Loucy (cell line): Measurements from ENCODE around the gene LPA.

ENCODE experiments used
- H2AFZ ChIP-seq: fragments of 200-600 bp; sonication (generic); 2 replicates; pipeline ENCODE4 v1.6.0; 2016; ENCODE audit warnings: antibody characterized with exemption, mild to moderate bottlenecking, low read length, moderate library complexity
- H3F3A ChIP-seq: fragments of 200-600 bp; 2 replicates; pipeline ENCODE4 v1.6.0; 2016; ENCODE audit warnings: antibody characterized with exemption, low read depth, mild to moderate bottlenecking
- H3K27me3 ChIP-seq: fragments of 200-600 bp; sonication (generic); 2 replicates; pipeline ENCODE4 v1.6.1; 2014; ENCODE audit warnings: low read length, mild to moderate bottlenecking; ENCODE audit not compliant: insufficient read depth, poor library complexity, severe bottlenecking
- H3K36me3 ChIP-seq: fragments of 200-600 bp; sonication (generic); 2 replicates; pipeline ENCODE4 v1.6.1; 2016; ENCODE audit warnings: low read length; ENCODE audit not compliant: insufficient read depth
- H3K4me1 ChIP-seq: fragments of 200-600 bp; sonication (generic); 2 replicates; pipeline ENCODE4 v1.5.1; 2014; ENCODE audit warnings: low read length, mild to moderate bottlenecking; ENCODE audit not compliant: insufficient read depth, poor library complexity, severe bottlenecking
- H3K4me2 ChIP-seq: fragments of 200-600 bp; sonication (generic); 2 replicates; pipeline ENCODE4 v1.6.0; 2014; ENCODE audit warnings: antibody characterized with exemption, low read length, low read depth, mild to moderate bottlenecking; ENCODE audit not compliant: poor library complexity, severe bottlenecking
- H3K4me3 ChIP-seq: fragments of 200-600 bp; sonication (generic); 2 replicates; pipeline ENCODE4 v1.5.1; 2014; ENCODE audit warnings: low read length, mild to moderate bottlenecking, mixed read lengths; ENCODE audit not compliant: poor library complexity, severe bottlenecking
- H3K79me2 ChIP-seq: fragments of 200-600 bp; sonication (generic); 2 replicates; pipeline ENCODE4 v1.6.1; 2014; ENCODE audit warnings: low read length; ENCODE audit not compliant: insufficient read depth
- H3K9ac ChIP-seq: fragments of 200-600 bp; sonication (generic); 2 replicates; pipeline ENCODE4 v1.6.0; 2014; ENCODE audit warnings: mild to moderate bottlenecking, low read depth, low read length, moderate library complexity; ENCODE audit not compliant: poor library complexity, severe bottlenecking
- H3K9me2 ChIP-seq: fragments of 200-600 bp; sonication (generic); replicated peaks from 2 replicates; pipeline ENCODE4 v1.6.1; 2016; ENCODE audit warnings: low read depth, low read length, mixed read lengths
- H3K9me3 ChIP-seq: fragments of 200-600 bp; sonication (generic); 2 replicates; pipeline ENCODE4 v1.6.1; 2014; ENCODE audit warnings: mild to moderate bottlenecking, antibody characterized with exemption, low read length, low read depth; ENCODE audit not compliant: insufficient read depth
- H4K20me1 ChIP-seq: fragments of 200-600 bp; sonication (generic); 2 replicates; pipeline ENCODE4 v1.6.0; 2014; ENCODE audit warnings: antibody characterized with exemption, low read length, mild to moderate bottlenecking; ENCODE audit not compliant: insufficient read depth, poor library complexity, severe bottlenecking
- EZH2phosphoT487 ChIP-seq: fragments of 200-600 bp; IDR thresholded peaks from 2 replicates; pipeline ENCODE4 v1.6.1; 2018; ENCODE audit warnings: antibody characterized with exemption, mild to moderate bottlenecking, moderate library complexity, borderline replicate concordance
- TF ChIP-seq, protein P1 (sequence below): fragments of 200-600 bp; sonication (generic); conservative IDR thresholded peaks from 2 replicates; pipeline ENCODE4 v1.5.1; 2014; ENCODE audit warnings: mild to moderate bottlenecking, antibody characterized with exemption, low read length

The LPA gene

DNA sequence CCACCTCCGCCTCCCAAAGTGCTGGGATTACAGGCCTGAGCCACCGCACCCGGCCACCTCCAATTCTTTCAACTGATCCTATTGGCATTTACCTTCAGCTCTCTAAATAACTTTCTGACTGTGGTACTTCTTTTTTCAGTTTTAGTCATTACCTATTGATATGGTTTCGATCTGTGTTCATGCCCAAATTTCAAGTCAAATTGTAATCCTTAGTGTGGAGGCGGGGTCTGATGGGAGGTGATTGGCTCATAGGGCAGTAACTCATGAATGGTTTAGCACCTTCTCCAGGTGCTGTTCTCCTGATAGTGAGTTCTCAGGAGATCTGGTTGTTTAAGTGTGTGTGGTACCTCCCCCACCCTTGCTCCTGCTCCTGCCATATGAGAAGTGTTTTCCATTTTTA lies 140.9 kb downstream of the LPA start:
- no peak overlapping the region for H3K9ac ChIP-seq
- no peaks in the 10 kb centered on the region for H3K36me3 ChIP-seq
- H3K79me2 ChIP-seq, result no peaks in the 10 kb centered on the region
- no peak for TF ChIP-seq EZH2phosphoT487
- TF ChIP-seq, protein P1, sequence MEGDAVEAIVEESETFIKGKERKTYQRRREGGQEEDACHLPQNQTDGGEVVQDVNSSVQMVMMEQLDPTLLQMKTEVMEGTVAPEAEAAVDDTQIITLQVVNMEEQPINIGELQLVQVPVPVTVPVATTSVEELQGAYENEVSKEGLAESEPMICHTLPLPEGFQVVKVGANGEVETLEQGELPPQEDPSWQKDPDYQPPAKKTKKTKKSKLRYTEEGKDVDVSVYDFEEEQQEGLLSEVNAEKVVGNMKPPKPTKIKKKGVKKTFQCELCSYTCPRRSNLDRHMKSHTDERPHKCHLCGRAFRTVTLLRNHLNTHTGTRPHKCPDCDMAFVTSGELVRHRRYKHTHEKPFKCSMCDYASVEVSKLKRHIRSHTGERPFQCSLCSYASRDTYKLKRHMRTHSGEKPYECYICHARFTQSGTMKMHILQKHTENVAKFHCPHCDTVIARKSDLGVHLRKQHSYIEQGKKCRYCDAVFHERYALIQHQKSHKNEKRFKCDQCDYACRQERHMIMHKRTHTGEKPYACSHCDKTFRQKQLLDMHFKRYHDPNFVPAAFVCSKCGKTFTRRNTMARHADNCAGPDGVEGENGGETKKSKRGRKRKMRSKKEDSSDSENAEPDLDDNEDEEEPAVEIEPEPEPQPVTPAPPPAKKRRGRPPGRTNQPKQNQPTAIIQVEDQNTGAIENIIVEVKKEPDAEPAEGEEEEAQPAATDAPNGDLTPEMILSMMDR, result no peak
- H3K27me3 ChIP-seq, result no peaks in the 10 kb centered on the region
- H3F3A ChIP-seq, result no peaks in the 10 kb centered on the region
- no peaks in the 10 kb centered on the region for H3K9me3 ChIP-seq
- no peak overlapping the region for H2AFZ ChIP-seq
- H3K4me3 ChIP-seq, result no peak overlapping the region
- H3K4me2 ChIP-seq, result no peak overlapping the region
- no peaks in the 10 kb centered on the region; the same call in 1 of the 2 replicates for H3K9me2 ChIP-seq
- H4K20me1 ChIP-seq, result no peaks in the 10 kb centered on the region
- no peaks in the 10 kb centered on the region for H3K4me1 ChIP-seq

DNA sequence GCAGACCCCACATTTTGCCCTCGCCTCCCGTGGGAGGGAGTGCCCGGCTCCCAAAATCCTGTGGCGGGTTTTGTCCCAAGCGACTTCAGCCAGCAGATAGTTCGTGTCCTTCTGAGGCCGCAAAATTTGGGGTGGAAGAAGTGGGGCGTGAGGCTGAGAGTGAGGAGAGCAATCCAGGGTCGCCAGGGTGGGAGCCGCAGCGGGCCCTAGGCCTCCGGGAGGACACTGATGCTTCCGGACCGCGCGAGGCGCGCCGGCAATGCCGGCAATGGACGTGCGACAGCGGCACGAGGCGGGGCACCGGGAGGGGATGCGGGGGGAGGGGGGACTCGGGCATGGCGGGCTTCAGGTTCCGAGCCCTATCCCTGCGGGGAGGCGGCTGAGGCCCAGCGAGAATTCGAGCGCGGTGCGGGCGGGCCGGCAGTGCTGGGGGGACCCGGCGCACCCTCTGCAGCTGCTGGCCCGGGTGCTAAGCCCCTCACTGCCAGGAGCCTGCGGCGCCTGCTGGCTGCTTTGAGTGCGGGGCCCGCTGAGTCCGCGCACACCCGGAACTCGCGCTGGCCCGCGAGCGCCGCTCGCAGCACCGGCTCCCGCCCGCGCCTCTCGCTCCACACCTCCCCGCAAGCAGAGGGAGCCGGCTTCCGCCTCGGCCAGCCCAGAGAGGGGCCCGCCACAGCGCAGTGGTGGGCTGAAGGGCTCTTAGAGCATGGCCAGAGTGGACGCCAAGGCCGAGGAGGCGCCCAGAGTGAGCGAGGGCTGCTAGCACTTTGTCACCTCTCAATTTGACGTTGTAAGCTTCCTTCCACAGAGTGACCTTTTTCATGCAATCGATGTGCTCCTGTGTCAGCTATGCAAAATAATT lies 143.8 kb downstream of the LPA start:
- no peaks in the 10 kb centered on the region for H3K27me3 ChIP-seq
- no peak overlapping the region for H2AFZ ChIP-seq
- no peak overlapping the region for H3K4me2 ChIP-seq
- H3K9ac ChIP-seq, result no peak overlapping the region
- no peaks in the 10 kb centered on the region for H3K4me1 ChIP-seq
- H3K9me3 ChIP-seq, result no peaks in the 10 kb centered on the region
- no peaks in the 10 kb centered on the region for H3F3A ChIP-seq
- no peaks in the 10 kb centered on the region for H3K79me2 ChIP-seq
- no peaks in the 10 kb centered on the region for H4K20me1 ChIP-seq
- no peak overlapping the region for H3K4me3 ChIP-seq
- no peaks in the 10 kb centered on the region for H3K9me2 ChIP-seq
- TF ChIP-seq, protein P1, result no peak
- no peak for TF ChIP-seq EZH2phosphoT487
- H3K36me3 ChIP-seq, result no peaks in the 10 kb centered on the region

DNA sequence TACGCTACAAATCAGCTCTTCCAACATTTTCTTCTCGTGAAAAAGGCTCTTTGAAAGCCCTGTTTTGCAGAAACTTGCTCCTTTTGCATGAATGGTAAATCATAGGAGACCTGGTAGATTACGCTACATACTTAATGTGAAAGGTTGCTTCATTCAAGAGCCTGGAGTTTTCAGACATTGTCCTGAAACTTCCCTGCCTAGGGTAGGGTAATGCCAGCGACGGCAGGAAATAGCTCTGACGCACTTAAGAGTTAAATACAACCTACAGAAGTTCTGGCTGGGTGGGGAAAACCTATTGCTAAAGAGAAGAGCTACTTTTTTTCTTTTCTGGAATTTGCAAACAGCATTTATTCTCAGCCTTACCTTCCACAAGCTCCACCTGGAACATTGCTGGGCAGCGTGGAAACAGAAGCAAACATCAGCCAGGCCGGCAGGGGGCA lies 144.5 kb downstream of the LPA start:
- Histone ChIP-seq H3K9me2 (no peaks in the 10 kb centered on the region), H3F3A (no peaks in the 10 kb centered on the region), H3K4me1 (no peaks in the 10 kb centered on the region), H3K27me3 (no peaks in the 10 kb centered on the region), H3K4me2 (no peak overlapping the region), H2AFZ (no peak overlapping the region), H3K4me3 (no peak overlapping the region), H3K9me3 (no peaks in the 10 kb centered on the region), H3K9ac (no peak overlapping the region), H3K79me2 (no peaks in the 10 kb centered on the region), H3K36me3 (no peaks in the 10 kb centered on the region), H4K20me1 (no peaks in the 10 kb centered on the region)
- no peak for TF ChIP-seq EZH2phosphoT487
- TF ChIP-seq, protein P1, result peak; percentile 49
